Colonic mucosa (tissue), 4 donors: Measurements from ENCODE around the gene JUNB. TPM values are rescaled to one million over a fixed set of nuclear protein-coding genes. Genes with fewer than 3 reads are reported as not detected.

Source experiments
- DNase-seq: peaks from one replicate; pipeline ENCODE4 v3.0.0-alpha.2; 2020
- H3K27ac ChIP-seq: fragments of 200-600 bp; one replicate; pipeline ENCODE4 v1.8.0; 2021
- H3K27me3 ChIP-seq: fragments of 200-600 bp; one replicate; pipeline ENCODE4 v1.8.0; 2021
- H3K36me3 ChIP-seq: fragments of 200-600 bp; one replicate; pipeline ENCODE4 v1.8.0; 2021
- H3K4me1 ChIP-seq: fragments of 200-600 bp; one replicate; pipeline ENCODE4 v1.8.0; 2021; ENCODE audit warnings: mild to moderate bottlenecking
- H3K4me3 ChIP-seq: fragments of 200-600 bp; one replicate; pipeline ENCODE4 v1.8.0; 2021
- H3K9ac ChIP-seq, 2 donors: one replicate each; pipeline ENCODE4 v1.7.0; 2013; ENCODE audit warnings: control low read depth in 2 of 2, low read depth in 2 of 2, low read length in 2 of 2
- H3K9me3 ChIP-seq: fragments of 200-600 bp; one replicate; pipeline ENCODE4 v1.8.0; 2021
- intact Hi-C: fragments of 100-400 bp; cut with DNase I; formaldehyde crosslinking; loops from one replicate; pipeline ENCODE4 v1.14.1; 2022
- microRNA-seq: library from miRNA; unstranded; fragments of <30 nt; microRNA quantifications from one replicate; pipeline ENCODE4, GENCODE V29; 2019
- total RNA-seq, 2 donors: library from RNA; stranded (reverse); fragmentation: NEBNext Ultra II Directional in 1 of 2; extraction: Animal tissue kit (Norgen Biotek cat#: 25700) in 1 of 2; gene quantifications; one replicate each; pipeline ENCODE4 v1.2.1, GENCODE V29; 2021
- TF ChIP-seq, protein P1 (sequence below): fragments of 200-600 bp; IDR thresholded peaks from one replicate; pipeline ENCODE4 v1.8.0; 2022; ENCODE audit warnings: antibody characterized with exemption, mild to moderate bottlenecking
- donor health status: healthy.
- donor health status: DM: no; HTN: no; CAD: no.
- donor health status: DM: no; HTN: no; CAD: no.

Gene JUNB
- total RNA-seq, 2 donors from 2014 or later = 113 to 173 TPM

- Histone ChIP-seq H3K9ac (no peak overlapping the region), H3K4me3 (peak overlapping the region; percentile 13), H3K9me3 (no peaks in the 10 kb centered on the region), H3K27ac (no peak overlapping the region), H3K27me3 (peaks cover 43% of the 10 kb centered on the region), H3K4me1 (no peaks in the 10 kb centered on the region), H3K36me3 (no peaks in the 10 kb centered on the region)
- TF ChIP-seq, protein P1, sequence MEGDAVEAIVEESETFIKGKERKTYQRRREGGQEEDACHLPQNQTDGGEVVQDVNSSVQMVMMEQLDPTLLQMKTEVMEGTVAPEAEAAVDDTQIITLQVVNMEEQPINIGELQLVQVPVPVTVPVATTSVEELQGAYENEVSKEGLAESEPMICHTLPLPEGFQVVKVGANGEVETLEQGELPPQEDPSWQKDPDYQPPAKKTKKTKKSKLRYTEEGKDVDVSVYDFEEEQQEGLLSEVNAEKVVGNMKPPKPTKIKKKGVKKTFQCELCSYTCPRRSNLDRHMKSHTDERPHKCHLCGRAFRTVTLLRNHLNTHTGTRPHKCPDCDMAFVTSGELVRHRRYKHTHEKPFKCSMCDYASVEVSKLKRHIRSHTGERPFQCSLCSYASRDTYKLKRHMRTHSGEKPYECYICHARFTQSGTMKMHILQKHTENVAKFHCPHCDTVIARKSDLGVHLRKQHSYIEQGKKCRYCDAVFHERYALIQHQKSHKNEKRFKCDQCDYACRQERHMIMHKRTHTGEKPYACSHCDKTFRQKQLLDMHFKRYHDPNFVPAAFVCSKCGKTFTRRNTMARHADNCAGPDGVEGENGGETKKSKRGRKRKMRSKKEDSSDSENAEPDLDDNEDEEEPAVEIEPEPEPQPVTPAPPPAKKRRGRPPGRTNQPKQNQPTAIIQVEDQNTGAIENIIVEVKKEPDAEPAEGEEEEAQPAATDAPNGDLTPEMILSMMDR = no peak
- DNase-seq = peak; percentile 91
- intact Hi-C loops = no loop called here
Observed at GRCh38 chr19:12840091-12841079, 49.1 kb downstream of the JUNB start.

- H3K4me3 ChIP-seq = peak overlapping the region; percentile 13
- TF ChIP-seq, protein P1 = no peak
- no peaks in the 10 kb centered on the region for H3K4me1 ChIP-seq
- intact Hi-C loops = no loop called here
- no peak for DNase-seq
- no peak overlapping the region for H3K27ac ChIP-seq
- H3K9me3 ChIP-seq = no peaks in the 10 kb centered on the region
- H3K9ac ChIP-seq = no peak overlapping the region
- peaks cover 36% of the 10 kb centered on the region for H3K27me3 ChIP-seq
- H3K36me3 ChIP-seq = no peaks in the 10 kb centered on the region
Observed at GRCh38 chr19:12841094-12841493, 49.8 kb downstream of the JUNB start.

GRCh38 chr19:12842511-12842910 is 51.2 kb downstream of the JUNB start:
- Histone ChIP-seq H3K27ac (no peak overlapping the region), H3K27me3 (peaks cover 22% of the 10 kb centered on the region), H3K4me3 (no peak overlapping the region), H3K9me3 (no peaks in the 10 kb centered on the region), H3K9ac (no peak overlapping the region), H3K4me1 (no peaks in the 10 kb centered on the region), H3K36me3 (no peaks in the 10 kb centered on the region)
- TF ChIP-seq, protein P1 = no peak
- intact Hi-C loops = no loop called here
- DNase-seq = no peak

Small RNA genes lying within 50 kb of the gene (microRNA-seq; reads per million reads assigned to microRNA genes)
- gene MIR5684 = not detected

Other genes starting within 250 kb of the JUNB start
- gene ZNF564, start 240.0 kb upstream of the JUNB start, total RNA-seq = 10 to 100 TPM; 14.8 to 17.4 TPM
- gene ZNF490, start 180.7 kb upstream of the JUNB start, total RNA-seq = 1 to 10 TPM; 6.2 to 7.5 TPM
- gene ZNF791, start 180.6 kb upstream of the JUNB start, total RNA-seq = 10 to 100 TPM; 17.9 to 20.5 TPM
- 10 to 100 TPM; 51.7 to 67.4 TPM for gene MAN2B1, start 124.7 kb upstream of the JUNB start, total RNA-seq
- 10 to 100 TPM in 1 of 2 donors, 1 to 10 TPM in 1; 7.3 to 17.9 TPM for gene WDR83, start 124.7 kb upstream of the JUNB start, total RNA-seq
- 10 to 100 TPM; 66.2 to 87.5 TPM for gene DHPS, start 109.6 kb upstream of the JUNB start, total RNA-seq
- gene GNG14, start 103.5 kb upstream of the JUNB start, total RNA-seq = not detected
- gene FBXW9, start 94.9 kb upstream of the JUNB start, total RNA-seq = 10 to 100 TPM in 1 of 2 donors, 1 to 10 TPM in 1; 6.5 to 10.3 TPM
- gene TNPO2, start 67.6 kb upstream of the JUNB start, total RNA-seq = 10 to 100 TPM; 46.7 to 65.5 TPM
- 100 to 1,000 TPM; 130 to 217 TPM for gene TRIR, start 56.8 kb upstream of the JUNB start, total RNA-seq
- gene GET3, start 54.0 kb upstream of the JUNB start, total RNA-seq = 10 to 100 TPM; 53.6 to 77.2 TPM
- 10 to 100 TPM; 12.1 to 22.6 TPM for gene BEST2, start 39.7 kb upstream of the JUNB start, total RNA-seq
- gene HOOK2, start 15.9 kb upstream of the JUNB start, total RNA-seq = 10 to 100 TPM; 54.8 to 72.0 TPM
- 100 to 1,000 TPM; 347 to 417 TPM for gene PRDX2, start 10.3 kb downstream of the JUNB start, total RNA-seq
- gene THSD8, start 10.6 kb downstream of the JUNB start, total RNA-seq = 10 to 100 TPM in 1 of 2 donors, 1 to 10 TPM in 1; 6.5 to 18.5 TPM
- gene RNASEH2A, start 15.1 kb downstream of the JUNB start, total RNA-seq = 10 to 100 TPM in 1 of 2 donors, 1 to 10 TPM in 1; 8.8 to 44.8 TPM
- gene RTBDN, start 43.1 kb downstream of the JUNB start, total RNA-seq = under 1 TPM in 1 of 2 donors, not detected in 1; 0.35 TPM
- 1 to 10 TPM in 1 of 2 donors, under 1 TPM in 1; 0.42 to 1.4 TPM for gene MAST1, start 47.0 kb downstream of the JUNB start, total RNA-seq
- gene DNASE2, start 90.0 kb downstream of the JUNB start, total RNA-seq = 10 to 100 TPM; 29.0 to 33.5 TPM
- gene KLF1, start 95.7 kb downstream of the JUNB start, total RNA-seq = under 1 TPM in 1 of 2 donors, not detected in 1; 0.25 TPM
- gene GCDH, start 99.7 kb downstream of the JUNB start, total RNA-seq = 10 to 100 TPM; 21.1 to 39.2 TPM
- gene SYCE2, start 127.8 kb downstream of the JUNB start, total RNA-seq = under 1 TPM in 1 of 2 donors, not detected in 1; 0.32 TPM
- gene FARSA, start 142.2 kb downstream of the JUNB start, total RNA-seq = 100 to 1,000 TPM in 1 of 2 donors, 10 to 100 TPM in 1; 46.9 to 111 TPM
- 1,000 to 10,000 TPM in 1 of 2 donors, 100 to 1,000 TPM in 1; 682 to 1,848 TPM for gene CALR, start 147.1 kb downstream of the JUNB start, total RNA-seq
- gene RAD23A, start 154.4 kb downstream of the JUNB start, total RNA-seq = 100 to 1,000 TPM in 1 of 2 donors, 10 to 100 TPM in 1; 78.5 to 121 TPM
- gene GADD45GIP1, start 165.7 kb downstream of the JUNB start, total RNA-seq = 10 to 100 TPM; 16.1 to 41.9 TPM
- gene DAND5, start 178.1 kb downstream of the JUNB start, total RNA-seq = under 1 TPM; 0.19 to 0.27 TPM
- 10 to 100 TPM; 70.9 to 73.8 TPM for gene NFIX, start 204.0 kb downstream of the JUNB start, total RNA-seq